ENCODE data around the gene VPS54.

Gene VPS54

GRCh38 chr2:63893163-63893562 is 126.1 kb downstream of the VPS54 start:
- DNase-seq (ENCODE audit: low read depth in 1 of 2, low spot score in 1 of 2), result no peak
- in situ Hi-C loops (cut with HindIII; ENCODE audit: low pct_unique_long_range_greater_than_20kb, low sequenced_read_pairs), result no loop called here
- TF ChIP-seq JUND (IDR thresholded peaks at IDR 0.05; ENCODE audit: low read depth), result no peak

GRCh38 chr2:63891488-63892030 is 127.7 kb downstream of the VPS54 start:
- no peak for TF ChIP-seq JUND (IDR thresholded peaks at IDR 0.05; ENCODE audit: low read depth)
- in situ Hi-C loops (cut with HindIII; ENCODE audit: low pct_unique_long_range_greater_than_20kb, low sequenced_read_pairs), result no loop called here

GRCh38 chr2:63890678-63891077 is 128.6 kb downstream of the VPS54 start:
- DNase-seq (ENCODE audit: low read depth in 1 of 2, low spot score in 1 of 2), result no peak
- in situ Hi-C loops (cut with HindIII; ENCODE audit: low pct_unique_long_range_greater_than_20kb, low sequenced_read_pairs), result no loop called here
- no peak for TF ChIP-seq JUND (IDR thresholded peaks at IDR 0.05; ENCODE audit: low read depth)

More at GRCh38 chr2:63891488-63892030, 127.7 kb downstream of the VPS54 start:
- DNase-seq (ENCODE audit: low read depth in 1 of 2, low spot score in 1 of 2), result no peak

GRCh38 chr2:63888490-63889402 is 130.5 kb downstream of the VPS54 start:
- in situ Hi-C loops (cut with HindIII; ENCODE audit: low pct_unique_long_range_greater_than_20kb, low sequenced_read_pairs), result no loop called here
- peak; percentile 4 to 51 for DNase-seq (ENCODE audit: low read depth in 1 of 2, low spot score in 1 of 2)
- no peak for TF ChIP-seq JUND (IDR thresholded peaks at IDR 0.05; ENCODE audit: low read depth)

GRCh38 chr2:63888053-63888452 is 131.2 kb downstream of the VPS54 start:
- in situ Hi-C loops (cut with HindIII; ENCODE audit: low pct_unique_long_range_greater_than_20kb, low sequenced_read_pairs), result no loop called here
- TF ChIP-seq JUND (IDR thresholded peaks at IDR 0.05; ENCODE audit: low read depth), result no peak
- DNase-seq (ENCODE audit: low read depth in 1 of 2, low spot score in 1 of 2), result no peak

- DNase-seq (ENCODE audit: low read depth in 1 of 2, low spot score in 1 of 2), result no peak
- TF ChIP-seq JUND (IDR thresholded peaks at IDR 0.05; ENCODE audit: low read depth), result no peak
- in situ Hi-C loops (cut with HindIII; ENCODE audit: low pct_unique_long_range_greater_than_20kb, low sequenced_read_pairs), result no loop called here
Measured at GRCh38 chr2:63886445-63886844, 132.8 kb downstream of the VPS54 start.

- no peak for DNase-seq (ENCODE audit: low read depth in 1 of 2, low spot score in 1 of 2)
- no peak for TF ChIP-seq JUND (IDR thresholded peaks at IDR 0.05; ENCODE audit: low read depth)
- in situ Hi-C loops (cut with HindIII; ENCODE audit: low pct_unique_long_range_greater_than_20kb, low sequenced_read_pairs), result no loop called here
Measured at GRCh38 chr2:63882395-63883105, 136.7 kb downstream of the VPS54 start.

GRCh38 chr2:63881205-63881604 is 138.0 kb downstream of the VPS54 start:
- DNase-seq (ENCODE audit: low read depth in 1 of 2, low spot score in 1 of 2), result no peak
- in situ Hi-C loops (cut with HindIII; ENCODE audit: low pct_unique_long_range_greater_than_20kb, low sequenced_read_pairs), result no loop called here
- no peak for TF ChIP-seq JUND (IDR thresholded peaks at IDR 0.05; ENCODE audit: low read depth)

DNA sequence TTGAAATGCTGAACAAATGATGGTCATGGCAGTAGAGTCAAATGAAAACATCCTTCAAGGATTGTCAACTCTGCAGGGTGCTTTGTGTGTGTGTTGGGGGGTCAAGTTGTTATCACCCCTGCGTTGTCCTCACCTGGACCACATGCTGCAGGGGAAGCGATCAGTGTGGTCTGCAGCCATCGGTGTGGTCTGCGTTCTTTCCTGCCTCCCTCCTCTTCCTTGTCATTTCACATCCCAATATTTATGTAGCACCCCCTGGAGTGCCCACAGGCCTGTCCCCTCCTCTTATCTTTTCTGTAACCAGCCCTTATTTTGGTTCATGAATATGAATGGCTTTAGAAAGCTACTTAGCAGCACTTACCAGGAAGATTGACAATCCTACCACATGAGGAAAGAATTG is 138.6 kb downstream of the VPS54 start:
- no peak for TF ChIP-seq JUND (IDR thresholded peaks at IDR 0.05; ENCODE audit: low read depth)
- in situ Hi-C loops (cut with HindIII; ENCODE audit: low pct_unique_long_range_greater_than_20kb, low sequenced_read_pairs), result no loop called here

DNA sequence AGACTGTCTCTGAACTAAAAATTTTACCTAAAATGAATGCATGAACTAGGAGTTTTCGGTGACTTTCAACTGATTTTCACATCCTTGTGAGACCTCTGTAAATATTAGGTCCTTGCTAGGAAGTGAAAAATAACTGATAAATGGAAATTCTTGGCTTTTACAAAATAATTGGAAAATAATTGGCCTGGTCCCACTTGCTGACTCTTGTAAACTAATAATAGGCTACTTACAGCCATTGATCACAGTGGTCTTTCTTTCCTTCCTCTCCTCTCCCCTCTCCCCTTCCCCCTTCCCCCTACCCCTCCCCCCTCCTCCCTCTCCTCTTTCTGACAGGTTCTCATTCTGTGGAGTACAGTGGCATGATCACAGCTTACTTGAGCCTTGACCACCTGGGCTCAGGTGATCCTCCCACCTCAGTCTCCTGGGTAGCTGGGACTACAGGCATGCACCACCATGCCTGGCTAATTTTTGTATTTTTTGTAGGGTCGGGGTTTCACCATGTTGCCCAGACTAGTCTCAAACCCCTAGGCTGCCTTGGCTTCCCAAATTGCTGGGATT is 139.3 kb downstream of the VPS54 start:
- no peak for TF ChIP-seq JUND (IDR thresholded peaks at IDR 0.05; ENCODE audit: low read depth)
- no peak for DNase-seq (ENCODE audit: low read depth in 1 of 2, low spot score in 1 of 2)
- in situ Hi-C loops (cut with HindIII; ENCODE audit: low pct_unique_long_range_greater_than_20kb, low sequenced_read_pairs), result no loop called here

More for the DNA sequence above, 138.6 kb downstream of the VPS54 start:
- DNase-seq (ENCODE audit: low read depth in 1 of 2, low spot score in 1 of 2), result no peak

DNA sequence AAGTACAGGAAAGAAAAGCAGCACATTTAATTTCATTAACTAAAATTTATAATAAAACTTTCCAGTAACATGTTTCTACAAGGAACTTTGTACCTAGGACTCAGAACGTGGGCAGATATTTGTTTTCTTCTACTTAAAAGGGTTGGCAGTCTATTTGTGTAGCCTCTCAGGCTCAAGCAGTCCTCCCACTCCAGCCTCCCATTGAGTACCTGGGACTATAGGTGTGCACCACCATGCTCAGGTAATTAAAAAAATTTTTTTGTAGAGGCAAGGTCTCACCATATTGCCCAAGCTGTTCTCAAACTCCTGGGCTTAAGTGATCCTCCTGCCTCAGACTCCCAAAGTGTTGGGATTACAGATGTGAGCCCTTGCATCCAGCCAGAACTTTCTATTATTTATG is 140.7 kb downstream of the VPS54 start:
- in situ Hi-C loops (cut with HindIII; ENCODE audit: low pct_unique_long_range_greater_than_20kb, low sequenced_read_pairs), result no loop called here
- no peak for TF ChIP-seq JUND (IDR thresholded peaks at IDR 0.05; ENCODE audit: low read depth)
- DNase-seq (ENCODE audit: low read depth in 1 of 2, low spot score in 1 of 2), result no peak

DNA sequence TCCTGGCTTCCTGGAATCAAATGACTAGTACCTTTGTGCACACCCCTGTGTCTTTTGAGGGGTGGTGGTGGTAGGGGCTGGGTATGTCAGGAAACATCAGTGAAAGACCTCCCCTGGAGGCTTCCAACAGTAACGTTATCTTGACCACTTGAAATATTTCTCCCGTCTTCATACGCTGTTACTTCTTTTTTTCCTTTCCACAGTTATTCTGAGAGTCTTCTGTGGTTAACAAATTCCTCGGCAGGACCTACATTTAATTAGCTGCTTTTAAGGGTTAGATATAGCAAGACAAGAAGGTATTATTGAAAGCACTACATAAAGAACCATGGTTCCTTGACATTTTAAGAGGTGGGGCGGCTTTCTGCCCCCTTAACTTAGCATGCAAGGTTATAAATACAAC is 142.9 kb downstream of the VPS54 start:
- in situ Hi-C loops (cut with HindIII; ENCODE audit: low pct_unique_long_range_greater_than_20kb, low sequenced_read_pairs), result no loop called here
- no peak for TF ChIP-seq JUND (IDR thresholded peaks at IDR 0.05; ENCODE audit: low read depth)

More for the DNA sequence above, 142.9 kb downstream of the VPS54 start:
- DNase-seq (ENCODE audit: low read depth in 1 of 2, low spot score in 1 of 2), result no peak

Measured in T47D (cell line).